Thoracic aorta (tissue), 2 donors: ENCODE measurements around the gene CR1. TPM values are rescaled to one million over a fixed set of nuclear protein-coding genes. Genes with fewer than 3 reads are reported as not detected.

Experiments used
- ATAC-seq: fragments of 150-250 bp; one replicate; pipeline ENCODE4 v1.8.0; 2017; ENCODE audit warnings: low read depth; ENCODE audit not compliant: insufficient number of reproducible peaks, low FRiP score
- DNase-seq: peaks from one replicate; pipeline ENCODE4 v3.0.0-alpha.2; 2020; ENCODE audit warnings: low spot score
- H3K27ac ChIP-seq, 2 donors: fragments of 200-600 bp; sonication (generic); 1 replicate in 1 of 2; 2 replicates in 1 of 2; pipeline ENCODE4 v1.5.1; 2016; ENCODE audit warnings: mild to moderate bottlenecking in 2 of 2, moderate library complexity in 2 of 2
- H3K27me3 ChIP-seq: fragments of 200-600 bp; sonication (generic); replicated peaks from 2 replicates; pipeline ENCODE4 v1.6.0; 2016; ENCODE audit warnings: mild to moderate bottlenecking; ENCODE audit not compliant: insufficient read depth
- H3K36me3 ChIP-seq: fragments of 200-600 bp; sonication (generic); one replicate; pipeline ENCODE4 v1.5.1; 2016
- H3K4me1 ChIP-seq, 2 donors: fragments of 200-600 bp; sonication (generic); 1 replicate in 1 of 2; 2 replicates in 1 of 2; pipeline versions ENCODE4 v1.5.1 to v1.6.0; 2016; ENCODE audit warnings: low read depth in 2 of 2, mild to moderate bottlenecking in 1 of 2; ENCODE audit not compliant: control insufficient read depth in 1 of 2
- H3K4me3 ChIP-seq: fragments of 200-600 bp; sonication (generic); 2 replicates; pipeline ENCODE4 v1.5.1; 2016; ENCODE audit warnings: mild to moderate bottlenecking
- H3K9me3 ChIP-seq: fragments of 200-600 bp; sonication (generic); 2 replicates; pipeline ENCODE4 v1.5.1; 2016
- total RNA-seq, 2 donors: library from RNA; depleted of rRNA; stranded (reverse); fragments of >200 nt; gene quantifications; one replicate each; pipeline versions ENCODE4 v1.1.0 to v1.2.3, GENCODE V29; 2016
- TF ChIP-seq, protein P1 (sequence below): fragments of 200-600 bp; sonication (generic); IDR thresholded peaks from one replicate; pipeline ENCODE4 v1.5.1; 2019; ENCODE audit warnings: antibody characterized with exemption

Gene CR1
- total RNA-seq, 2 donors from 2014 or later: 5.0 to 17.4 TPM

- Histone ChIP-seq H3K36me3 (no peaks in the 10 kb centered on the region), H3K27me3 (no peaks in the 10 kb centered on the region), H3K4me1 (no peaks in the 10 kb centered on the region), H3K27ac (no peak overlapping the region), H3K9me3 (no peaks in the 10 kb centered on the region), H3K4me3 (no peak overlapping the region)
- no peak for ATAC-seq
- no peak for DNase-seq
- TF ChIP-seq, protein P1, sequence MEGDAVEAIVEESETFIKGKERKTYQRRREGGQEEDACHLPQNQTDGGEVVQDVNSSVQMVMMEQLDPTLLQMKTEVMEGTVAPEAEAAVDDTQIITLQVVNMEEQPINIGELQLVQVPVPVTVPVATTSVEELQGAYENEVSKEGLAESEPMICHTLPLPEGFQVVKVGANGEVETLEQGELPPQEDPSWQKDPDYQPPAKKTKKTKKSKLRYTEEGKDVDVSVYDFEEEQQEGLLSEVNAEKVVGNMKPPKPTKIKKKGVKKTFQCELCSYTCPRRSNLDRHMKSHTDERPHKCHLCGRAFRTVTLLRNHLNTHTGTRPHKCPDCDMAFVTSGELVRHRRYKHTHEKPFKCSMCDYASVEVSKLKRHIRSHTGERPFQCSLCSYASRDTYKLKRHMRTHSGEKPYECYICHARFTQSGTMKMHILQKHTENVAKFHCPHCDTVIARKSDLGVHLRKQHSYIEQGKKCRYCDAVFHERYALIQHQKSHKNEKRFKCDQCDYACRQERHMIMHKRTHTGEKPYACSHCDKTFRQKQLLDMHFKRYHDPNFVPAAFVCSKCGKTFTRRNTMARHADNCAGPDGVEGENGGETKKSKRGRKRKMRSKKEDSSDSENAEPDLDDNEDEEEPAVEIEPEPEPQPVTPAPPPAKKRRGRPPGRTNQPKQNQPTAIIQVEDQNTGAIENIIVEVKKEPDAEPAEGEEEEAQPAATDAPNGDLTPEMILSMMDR: no peak
Observed at GRCh38 chr1:207691010-207691409, 195.1 kb downstream of the CR1 start.

Other genes starting within 250 kb of the CR1 start
- gene CD55, start 174.5 kb upstream of the CR1 start, total RNA-seq: 100 to 1,000 TPM in 1 of 2 donors, 10 to 100 TPM in 1; 72.6 to 109 TPM
- under 1 TPM in 1 of 2 donors, not detected in 1; 0.21 TPM for gene CR2, start 41.8 kb upstream of the CR1 start, total RNA-seq
- gene CR1L, start 149.0 kb downstream of the CR1 start, total RNA-seq: not detected